B cell (primary cell): Measurements from ENCODE around the gene SHPK. TPM values are rescaled to one million over a fixed set of nuclear protein-coding genes. Genes with fewer than 3 reads are reported as not detected.

ENCODE experiments used
- ATAC-seq: fragments of 200-7000 bp; cut with Tn5 transposase; one replicate; pipeline ENCODE4 v1.10.0; 2021; ENCODE audit warnings: low read depth, mild to moderate bottlenecking, moderate number of reproducible peaks, moderate library complexity
- CTCF ChIA-PET: fragments of 350-600 bp; sonication (Branson Sonifier 250); formaldehyde crosslinking; loops from one replicate; lab custom pipeline; 2021; ENCODE audit warnings: antibody characterized with exemption, inconsistent platforms; lab: Charles Lee
- POLR2A ChIA-PET: fragments of 350-600 bp; sonication (Branson Sonifier 250); formaldehyde crosslinking; loops from one replicate; lab custom pipeline; 2021; ENCODE audit warnings: antibody characterized with exemption; lab: Charles Lee
- DNase-seq: peaks from one replicate; pipeline ENCODE4 v3.0.0; 2013
- H2AFZ ChIP-seq: 2 replicates; pipeline ENCODE4 v1.6.1; 2012; ENCODE audit warnings: mild to moderate bottlenecking, low read depth, low read length; ENCODE audit not compliant: insufficient read depth, poor library complexity, severe bottlenecking
- H3K27ac ChIP-seq, 2 donors: 1 replicate in 1 of 2; 2 replicates in 1 of 2; pipeline ENCODE4 v1.5.1; 2012 to 2013; ENCODE audit warnings: low read length in 2 of 2, mild to moderate bottlenecking in 2 of 2, moderate library complexity in 1 of 2
- H3K27me3 ChIP-seq, 4 experiments: fragments of 200-600 bp in 1 of 4; sonication (generic) in 1 of 4; replicated peaks in 1 of 4; 1 replicate in 2 of 4; 2 replicates in 2 of 4; pipeline versions ENCODE4 v1.6.1 to v1.7.0; 2013 to 2016; ENCODE audit warnings: low read length in 3 of 4, mild to moderate bottlenecking in 2 of 4, mixed read lengths in 1 of 4, moderate library complexity in 1 of 4; ENCODE audit not compliant: insufficient read depth in 4 of 4, control insufficient read depth in 3 of 4; ENCODE audit errors: control extremely low read depth in 1 of 4
- H3K36me3 ChIP-seq, 2 experiments: replicated peaks in 1 of 2; 1 replicate in 1 of 2; 2 replicates in 1 of 2; pipeline versions ENCODE4 v1.6.1 to v1.7.1; 2013; ENCODE audit warnings: low read length in 1 of 2; ENCODE audit not compliant: insufficient read depth in 2 of 2, control insufficient read depth in 1 of 2; ENCODE audit errors: control extremely low read depth in 1 of 2, extremely low read depth in 1 of 2
- H3K4me1 ChIP-seq, 2 donors: fragments of 200-600 bp in 1 of 2; sonication (generic) in 1 of 2; 1 replicate in 1 of 2; 2 replicates in 1 of 2; pipeline versions ENCODE4 v1.5.1 to v1.6.1; 2013 to 2017; ENCODE audit warnings: low read length in 2 of 2; ENCODE audit not compliant: control insufficient read depth in 2 of 2, insufficient read depth in 2 of 2
- H3K4me2 ChIP-seq: replicated peaks from 2 replicates; pipeline ENCODE3; 2012; ENCODE audit warnings: mild to moderate bottlenecking, low read depth, low read length; ENCODE audit not compliant: poor library complexity, severe bottlenecking
- H3K4me3 ChIP-seq, 5 experiments: fragments of 200-600 bp in 1 of 5; sonication (generic) in 1 of 5; 1 replicate in 3 of 5; 2 replicates in 2 of 5; pipeline versions ENCODE4 v1.5.1 to v1.7.0; 2011 to 2016; ENCODE audit warnings: low read length in 4 of 5, mild to moderate bottlenecking in 4 of 5, low read depth in 2 of 5, control low read depth in 1 of 5, moderate library complexity in 1 of 5; ENCODE audit not compliant: insufficient read depth in 1 of 5; ENCODE audit errors: control extremely low read depth in 1 of 5, extremely low read depth in 1 of 5
- H3K79me2 ChIP-seq: fragments of 200-600 bp; sonication (generic); one replicate; pipeline ENCODE4 v1.6.0; 2016; ENCODE audit warnings: low read length; ENCODE audit not compliant: control insufficient read depth, insufficient read depth
- H3K9ac ChIP-seq: fragments of 200-600 bp; sonication (generic); 2 replicates; pipeline ENCODE4 v1.6.1; 2017; ENCODE audit warnings: mild to moderate bottlenecking, low read length, moderate library complexity
- H3K9me3 ChIP-seq, 3 donors: one replicate each; pipeline versions ENCODE4 v1.6.1 to v1.7.1; 2013; ENCODE audit warnings: low read length in 2 of 3; ENCODE audit not compliant: control insufficient read depth in 2 of 3, insufficient read depth in 1 of 3; ENCODE audit errors: control extremely low read depth in 1 of 3
- H4K20me1 ChIP-seq: 2 replicates; pipeline ENCODE4 v1.6.0; 2012; ENCODE audit warnings: mild to moderate bottlenecking, low read length; ENCODE audit not compliant: insufficient read depth, control insufficient read depth, poor library complexity, severe bottlenecking
- H3K27ac Mint-ChIP-seq: one replicate; pipeline ENCODE4 v1.8.0; 2021; ENCODE audit warnings: mixed read lengths
- H3K27me3 Mint-ChIP-seq: one replicate; pipeline ENCODE4 v1.8.0; 2021; ENCODE audit warnings: mixed read lengths
- H3K4me1 Mint-ChIP-seq: one replicate; pipeline ENCODE4 v1.8.0; 2021; ENCODE audit warnings: mixed read lengths
- H3K4me3 Mint-ChIP-seq: one replicate; pipeline ENCODE4 v1.8.0; 2021; ENCODE audit warnings: mixed read lengths
- H3K9me3 Mint-ChIP-seq: one replicate; pipeline ENCODE4 v1.8.0; 2022; ENCODE audit warnings: mixed read lengths; ENCODE audit not compliant: insufficient read depth
- EZH2 ChIP-seq: IDR thresholded peaks from 2 replicates; pipeline ENCODE4 v1.6.1; 2012; ENCODE audit warnings: borderline replicate concordance, low read depth, mild to moderate bottlenecking, moderate library complexity, low read length; ENCODE audit not compliant: insufficient read depth, poor library complexity, severe bottlenecking
- WGBS: methylation state at CpG from one replicate; pipeline ENCODE4 v1.1.5; 2013; ENCODE audit warnings: missing lambda C conversion rate; ENCODE audit not compliant: insufficient coverage; 5-methylcytosine and 5-hydroxymethylcytosine counted together
- intact Hi-C: fragments of 100-400 bp; cut with micrococcal nuclease; formaldehyde crosslinking; loops from one replicate; pipeline ENCODE4 v1.10.0; 2022
- polyA plus RNA-seq: library from polyadenylated mRNA; depleted of rRNA; stranded (reverse); fragments of >200 nt; gene quantifications from 2 replicates; pipeline ENCODE4 v1.2.3, GENCODE V29; 2012
- total RNA-seq, 2 donors: library from RNA; stranded (reverse); fragments of 120-200 nt in 1 of 2; gene quantifications; 1 replicate in 1 of 2; 2 replicates in 1 of 2; pipeline versions ENCODE4 v1.2.3 to v1.2.4, GENCODE V29; 2013 to 2022
- TF ChIP-seq, protein P1 (sequence below): fragments of 200-600 bp; IDR thresholded peaks from one replicate; pipeline ENCODE4 v1.8.0; 2022; ENCODE audit warnings: antibody characterized with exemption, mild to moderate bottlenecking

Gene SHPK
- total and polyA plus RNA-seq, 2 donors (not counting 1 experiment from before 2014, with no cell fraction given), result 5.9 to 16.1 TPM

GRCh38 chr17:3663102-3664011 is 27.3 kb upstream of the SHPK start:
- no peak overlapping the region for H3K4me2 ChIP-seq
- Mint-ChIP-seq H3K4me1 (peaks cover 14% of the 10 kb centered on the region), H3K9me3 (no peaks in the 10 kb centered on the region), H3K27me3 (no peaks in the 10 kb centered on the region), H3K4me3 (no peak overlapping the region), H3K27ac (no peak overlapping the region)
- H2AFZ ChIP-seq, result no peak overlapping the region
- ATAC-seq, result no peak
- H3K4me3 ChIP-seq, result no peak overlapping the region
- H3K4me1 ChIP-seq, result peaks cover 5 to 12% of the 10 kb centered on the region in 2 donors
- 95% methylated on average over 33 of the region's 33 CpGs for WGBS
- no peaks in the 10 kb centered on the region for H3K9me3 ChIP-seq
- TF ChIP-seq, protein P1, sequence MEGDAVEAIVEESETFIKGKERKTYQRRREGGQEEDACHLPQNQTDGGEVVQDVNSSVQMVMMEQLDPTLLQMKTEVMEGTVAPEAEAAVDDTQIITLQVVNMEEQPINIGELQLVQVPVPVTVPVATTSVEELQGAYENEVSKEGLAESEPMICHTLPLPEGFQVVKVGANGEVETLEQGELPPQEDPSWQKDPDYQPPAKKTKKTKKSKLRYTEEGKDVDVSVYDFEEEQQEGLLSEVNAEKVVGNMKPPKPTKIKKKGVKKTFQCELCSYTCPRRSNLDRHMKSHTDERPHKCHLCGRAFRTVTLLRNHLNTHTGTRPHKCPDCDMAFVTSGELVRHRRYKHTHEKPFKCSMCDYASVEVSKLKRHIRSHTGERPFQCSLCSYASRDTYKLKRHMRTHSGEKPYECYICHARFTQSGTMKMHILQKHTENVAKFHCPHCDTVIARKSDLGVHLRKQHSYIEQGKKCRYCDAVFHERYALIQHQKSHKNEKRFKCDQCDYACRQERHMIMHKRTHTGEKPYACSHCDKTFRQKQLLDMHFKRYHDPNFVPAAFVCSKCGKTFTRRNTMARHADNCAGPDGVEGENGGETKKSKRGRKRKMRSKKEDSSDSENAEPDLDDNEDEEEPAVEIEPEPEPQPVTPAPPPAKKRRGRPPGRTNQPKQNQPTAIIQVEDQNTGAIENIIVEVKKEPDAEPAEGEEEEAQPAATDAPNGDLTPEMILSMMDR, result no peak
- TF ChIP-seq EZH2, result no peak
- H3K36me3 ChIP-seq, result peaks cover 0 to 5% of the 10 kb centered on the region in 2 experiments
- H3K27me3 ChIP-seq, result no peaks in the 10 kb centered on the region
- ChIA-PET POLR2A (no interaction called here), CTCF (interaction anchor here (1.1 kb wide), 1 partner anchor 14 kb away, joined by 3 read pairs; no protein-coding TSS in a partner anchor)
- intact Hi-C loops, result no loop called here
- no peak overlapping the region for H3K27ac ChIP-seq
- no peak for DNase-seq
- no peaks in the 10 kb centered on the region for H4K20me1 ChIP-seq
- peaks cover 3% of the 10 kb centered on the region for H3K79me2 ChIP-seq
- H3K9ac ChIP-seq, result no peak overlapping the region

DNA sequence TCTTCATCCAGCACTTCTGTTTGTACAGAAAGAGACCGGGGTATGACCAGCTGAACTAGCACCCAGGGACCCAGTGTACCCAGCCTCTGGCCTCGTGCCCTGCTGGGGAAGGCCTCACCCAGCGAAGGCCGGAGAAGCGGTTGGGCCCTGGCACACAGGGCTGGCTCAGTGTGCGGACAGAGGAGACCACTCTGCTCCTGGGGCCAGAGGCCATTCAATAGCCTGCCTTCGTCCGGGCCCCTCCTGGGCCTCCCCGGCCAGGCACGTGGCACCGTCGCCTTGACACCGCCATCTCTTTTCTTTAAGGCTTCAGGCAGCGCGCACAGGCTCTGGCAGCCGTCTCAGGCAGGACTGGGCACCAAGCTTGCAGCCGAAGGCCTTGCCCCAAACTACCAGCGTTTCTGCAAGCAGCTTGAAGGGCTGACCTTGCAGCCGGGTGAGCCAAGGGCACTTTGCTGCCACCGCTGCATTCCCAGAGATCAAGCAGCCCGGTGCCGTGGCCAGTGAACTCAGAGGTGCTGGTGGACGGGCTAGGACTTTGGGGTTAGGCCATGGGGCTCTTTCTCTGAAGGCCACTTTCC is 24.4 kb upstream of the SHPK start:
- H2AFZ ChIP-seq, result no peak overlapping the region
- H3K79me2 ChIP-seq, result no peaks in the 10 kb centered on the region
- no peak overlapping the region for H3K4me2 ChIP-seq
- no peak overlapping the region for H3K27ac ChIP-seq
- ATAC-seq, result no peak
- TF ChIP-seq, protein P1, result no peak
- TF ChIP-seq EZH2, result no peak
- Mint-ChIP-seq H3K27ac (no peak overlapping the region), H3K9me3 (no peaks in the 10 kb centered on the region), H3K4me3 (no peak overlapping the region), H3K4me1 (peaks cover 2% of the 10 kb centered on the region), H3K27me3 (no peaks in the 10 kb centered on the region)
- no peaks in the 10 kb centered on the region for H4K20me1 ChIP-seq
- peaks cover 0 to 5% of the 10 kb centered on the region in 2 experiments for H3K36me3 ChIP-seq
- peaks cover 0 to 4% of the 10 kb centered on the region in 2 donors for H3K4me1 ChIP-seq
- POLR2A ChIA-PET, result no interaction called here
- no peaks in the 10 kb centered on the region for H3K27me3 ChIP-seq
- CTCF ChIA-PET, result no interaction called here
- H3K4me3 ChIP-seq, result no peak overlapping the region
- no peak overlapping the region for H3K9ac ChIP-seq
- 92% methylated on average over 23 of the region's 23 CpGs for WGBS
- H3K9me3 ChIP-seq, result no peaks in the 10 kb centered on the region
- DNase-seq, result no peak
- intact Hi-C loops, result no loop called here
